Suprapubic skin (tissue), 4 donors: Measurements from ENCODE around the gene CALN1. TPM values are rescaled to one million over a fixed set of nuclear protein-coding genes. Genes with fewer than 3 reads are reported as not detected.

Source experiments
- DNase-seq, 2 donors: peaks; one replicate each; pipeline ENCODE4 v3.0.0-alpha.2; 2019; ENCODE audit warnings: low spot score in 2 of 2
- H3K27ac ChIP-seq: fragments of 200-600 bp; sonication (generic); one replicate; pipeline ENCODE4 v1.5.1; 2019
- H3K27me3 ChIP-seq: fragments of 200-600 bp; sonication (generic); one replicate; pipeline ENCODE4 v1.5.1; 2019
- H3K36me3 ChIP-seq: fragments of 200-600 bp; sonication (generic); one replicate; pipeline ENCODE4 v1.5.1; 2019
- H3K4me1 ChIP-seq: fragments of 200-600 bp; sonication (generic); one replicate; pipeline ENCODE4 v1.5.1; 2019
- H3K4me3 ChIP-seq: fragments of 200-600 bp; sonication (generic); one replicate; pipeline ENCODE4 v1.5.1; 2019; ENCODE audit warnings: mild to moderate bottlenecking
- H3K9me3 ChIP-seq: fragments of 200-600 bp; sonication (generic); one replicate; pipeline ENCODE4 v1.5.1; 2019
- CTCF ChIP-seq, 2 donors: fragments of 200-600 bp in 1 of 2; fragments of 450-650 bp in 1 of 2; sonication (generic) in 1 of 2; IDR thresholded peaks; one replicate each; pipeline ENCODE4 v1.5.1; 2016 to 2019; ENCODE audit warnings: antibody characterized with exemption in 2 of 2, mild to moderate bottlenecking in 1 of 2, moderate library complexity in 1 of 2
- EP300 ChIP-seq: sonication (generic); formaldehyde crosslinking; IDR thresholded peaks from one replicate; pipeline ENCODE4 v1.6.1; 2017; ENCODE audit warnings: antibody characterized with exemption
- POLR2A ChIP-seq, 2 donors: fragments of 450-650 bp; IDR thresholded peaks; one replicate each; pipeline ENCODE4 v1.6.1; 2017; ENCODE audit warnings: antibody characterized with exemption in 2 of 2, mild to moderate bottlenecking in 2 of 2, moderate library complexity in 2 of 2
- POLR2AphosphoS5 ChIP-seq, 3 donors: sonication (generic); formaldehyde crosslinking; IDR thresholded peaks; one replicate each; pipeline ENCODE4 v1.6.1; 2017; ENCODE audit warnings: antibody characterized with exemption in 3 of 3
- WGBS: methylation state at CpG from one replicate; pipeline ENCODE4 v1.1.5; 2018; 5-methylcytosine and 5-hydroxymethylcytosine counted together
- total RNA-seq, 4 donors: library from RNA; depleted of rRNA; stranded (reverse); fragments of >200 nt; gene quantifications; one replicate each; pipeline ENCODE4 v1.1.0, GENCODE V29; 2016

Gene CALN1
- total RNA-seq, 4 donors from 2014 or later, result 0.91 to 10.0 (median 3.9) TPM

- no peaks in the 10 kb centered on the region for H3K36me3 ChIP-seq
- H3K4me1 ChIP-seq, result no peaks in the 10 kb centered on the region
- WGBS, result 92% methylated on average over 4 of the region's 4 CpGs
- no peaks in the 10 kb centered on the region for H3K27me3 ChIP-seq
- no peak overlapping the region for H3K4me3 ChIP-seq
- no peak for DNase-seq
- peaks cover 3% of the 10 kb centered on the region for H3K9me3 ChIP-seq
- no peak for TF ChIP-seq CTCF (IDR thresholded peaks at IDR 0.05)
- TF ChIP-seq POLR2A (IDR thresholded peaks at IDR 0.05), result no peak
- TF ChIP-seq EP300, result no peak
- no peak for TF ChIP-seq POLR2AphosphoS5 (IDR thresholded peaks at IDR 0.05)
- H3K27ac ChIP-seq, result no peak overlapping the region
Observed at GRCh38 chr7:72023926-72024325, 388.2 kb downstream of the CALN1 start.

- TF ChIP-seq POLR2AphosphoS5 (IDR thresholded peaks at IDR 0.05), result no peak
- TF ChIP-seq POLR2A (IDR thresholded peaks at IDR 0.05), result no peak
- TF ChIP-seq EP300, result no peak
- TF ChIP-seq CTCF (IDR thresholded peaks at IDR 0.05), result no peak
- no peak for DNase-seq
- WGBS, result 93% methylated on average over 3 of the region's 3 CpGs
Observed at GRCh38 chr7:72021716-72022115, 390.4 kb downstream of the CALN1 start.

GRCh38 chr7:72020311-72020710, 391.8 kb downstream of the CALN1 start:
- 44% methylated on average over 3 of the region's 3 CpGs for WGBS
- no peaks in the 10 kb centered on the region for H3K36me3 ChIP-seq
- H3K27ac ChIP-seq, result no peak overlapping the region
- H3K4me1 ChIP-seq, result no peaks in the 10 kb centered on the region
- peaks cover 3% of the 10 kb centered on the region for H3K9me3 ChIP-seq
- no peak for DNase-seq
- TF ChIP-seq EP300, result no peak
- no peak for TF ChIP-seq CTCF (IDR thresholded peaks at IDR 0.05)
- no peak for TF ChIP-seq POLR2AphosphoS5 (IDR thresholded peaks at IDR 0.05)
- no peak for TF ChIP-seq POLR2A (IDR thresholded peaks at IDR 0.05)
- H3K27me3 ChIP-seq, result no peaks in the 10 kb centered on the region
- no peak overlapping the region for H3K4me3 ChIP-seq

More at GRCh38 chr7:72021716-72022115, 390.4 kb downstream of the CALN1 start:
- Histone ChIP-seq H3K27ac (no peak overlapping the region), H3K36me3 (no peaks in the 10 kb centered on the region), H3K4me1 (no peaks in the 10 kb centered on the region), H3K4me3 (no peak overlapping the region), H3K9me3 (peaks cover 3% of the 10 kb centered on the region), H3K27me3 (no peaks in the 10 kb centered on the region)

- WGBS, result no CpG with 5 or more reads among the region's 2 CpGs
- no peak overlapping the region for H3K27ac ChIP-seq
- H3K4me3 ChIP-seq, result no peak overlapping the region
- no peak for TF ChIP-seq POLR2AphosphoS5 (IDR thresholded peaks at IDR 0.05)
- TF ChIP-seq CTCF (IDR thresholded peaks at IDR 0.05), result no peak
- no peak for TF ChIP-seq EP300
- no peak for TF ChIP-seq POLR2A (IDR thresholded peaks at IDR 0.05)
- H3K36me3 ChIP-seq, result no peaks in the 10 kb centered on the region
- H3K9me3 ChIP-seq, result peaks cover 3% of the 10 kb centered on the region
- no peaks in the 10 kb centered on the region for H3K4me1 ChIP-seq
- H3K27me3 ChIP-seq, result no peaks in the 10 kb centered on the region
- DNase-seq, result no peak
Observed at GRCh38 chr7:72019436-72019835, 392.7 kb downstream of the CALN1 start.

- H3K27ac ChIP-seq, result no peak overlapping the region
- H3K4me3 ChIP-seq, result no peak overlapping the region
- no peak for DNase-seq
- H3K27me3 ChIP-seq, result no peaks in the 10 kb centered on the region
- no peaks in the 10 kb centered on the region for H3K4me1 ChIP-seq
- 68% methylated on average over 6 of the region's 6 CpGs for WGBS
- TF ChIP-seq POLR2A (IDR thresholded peaks at IDR 0.05), result no peak
- H3K36me3 ChIP-seq, result no peaks in the 10 kb centered on the region
- H3K9me3 ChIP-seq, result peaks cover 3% of the 10 kb centered on the region
Observed at GRCh38 chr7:72017756-72018155, 394.4 kb downstream of the CALN1 start.

GRCh38 chr7:72016574-72016973, 395.6 kb downstream of the CALN1 start:
- WGBS, result 84% methylated on average over 2 of the region's 3 CpGs
- TF ChIP-seq POLR2A (IDR thresholded peaks at IDR 0.05) (no peak), CTCF (IDR thresholded peaks at IDR 0.05) (no peak), EP300 (no peak), POLR2AphosphoS5 (IDR thresholded peaks at IDR 0.05) (no peak)
- Histone ChIP-seq H3K4me1 (no peaks in the 10 kb centered on the region), H3K9me3 (peaks cover 3% of the 10 kb centered on the region), H3K27me3 (no peaks in the 10 kb centered on the region), H3K36me3 (no peaks in the 10 kb centered on the region), H3K27ac (no peak overlapping the region), H3K4me3 (no peak overlapping the region)
- no peak for DNase-seq
